GM12878 (cell line): ENCODE measurements around the gene MAGI2. TPM values are rescaled to one million over a fixed set of nuclear protein-coding genes. Genes with fewer than 3 reads are reported as not detected.

Experiments
- ATAC-seq: fragments of 200-7000 bp; cut with Tn5 transposase; 3 replicates; pipeline ENCODE4 v1.9.1; 2020; ENCODE audit warnings: mild to moderate bottlenecking, moderate library complexity
- BruUV-seq: library from RNA; stranded (reverse); fragments of 400-500 nt; replicated peaks from 2 replicates; lab custom pipeline; 2021; lab: Mats Ljungman, UMichigan
- CTCF ChIA-PET: fragments of 300-600 bp; sonication (Branson Sonifier 250); formaldehyde crosslinking; extraction: SDS; loops from one replicate; lab custom pipeline; 2021; ENCODE audit warnings: inconsistent platforms; lab: Yijun Ruan, JAX
- POLR2A ChIA-PET: fragments of 350-600 bp; formaldehyde crosslinking; extraction: SDS; loops from one replicate; lab custom pipeline; 2021; ENCODE audit warnings: inconsistent platforms; lab: Charles Lee
- RAD21 ChIA-PET: fragments of 300-600 bp; sonication (Branson Sonifier 250); formaldehyde crosslinking; loops from one replicate; lab custom pipeline; 2023; ENCODE audit warnings: antibody characterized with exemption; ENCODE audit not compliant: unreplicated experiment; lab: Charles Lee
- SMC1A ChIA-PET: fragments of 300-600 bp; sonication (Branson Sonifier 250); formaldehyde crosslinking; loops from one replicate; lab custom pipeline; 2023; ENCODE audit not compliant: unreplicated experiment, uncharacterized antibody; lab: Charles Lee
- DNase-seq: peaks from one replicate; pipeline ENCODE4 v3.0.0-alpha.2; 2011; ENCODE audit warnings: low read depth, low spot score
- FAIRE-seq: peaks from 3 replicates; lab custom pipeline; 2011; peaks lifted over from hg19 to GRCh38; lab: Jason Lieb, UNC
- H2AFZ ChIP-seq: 2 replicates; pipeline ENCODE4 v1.6.0; 2011; ENCODE audit warnings: low read depth, low read length, control low read depth; ENCODE audit not compliant: control insufficient read depth
- H3K27ac ChIP-seq: 2 replicates; pipeline ENCODE4 v1.5.1; 2011; ENCODE audit warnings: control low read depth; ENCODE audit not compliant: control insufficient read depth, insufficient read depth
- H3K27me3 ChIP-seq, 2 experiments: replicated peaks in 1 of 2; 2 replicates each; pipeline versions ENCODE4 v1.6.0 to v1.6.1; 2011; ENCODE audit warnings: low read length in 1 of 2; ENCODE audit not compliant: control insufficient read depth in 2 of 2, insufficient read depth in 2 of 2
- H3K36me3 ChIP-seq, 2 experiments: 2 replicates each; pipeline ENCODE4 v1.5.1; 2011; ENCODE audit warnings: low read length in 1 of 2; ENCODE audit not compliant: control insufficient read depth in 2 of 2, insufficient read depth in 2 of 2
- H3K4me1 ChIP-seq: 2 replicates; pipeline ENCODE4 v1.6.1; 2011; ENCODE audit warnings: mild to moderate bottlenecking, low read length, moderate library complexity, mixed read lengths; ENCODE audit not compliant: control insufficient read depth, insufficient read depth
- H3K4me2 ChIP-seq: 2 replicates; pipeline ENCODE4 v1.6.0; 2011; ENCODE audit warnings: control low read depth; ENCODE audit not compliant: control insufficient read depth, insufficient read depth
- H3K4me3 ChIP-seq: fragments of 200-600 bp; sonication (generic); 2 replicates; pipeline ENCODE4 v1.5.1; 2016
- H3K79me2 ChIP-seq: 2 replicates; pipeline ENCODE4 v1.6.0; 2011; ENCODE audit warnings: low read length; ENCODE audit not compliant: control insufficient read depth, insufficient read depth
- H3K9ac ChIP-seq: 2 replicates; pipeline ENCODE4 v1.8.0; 2011; ENCODE audit warnings: low read length, control low read depth, mixed read lengths; ENCODE audit not compliant: control insufficient read depth, insufficient read depth
- H3K9me3 ChIP-seq: replicated peaks from 3 replicates; pipeline ENCODE4 v1.5.1; 2011; ENCODE audit warnings: mild to moderate bottlenecking, low read length; ENCODE audit not compliant: control insufficient read depth, insufficient read depth
- H4K20me1 ChIP-seq: 2 replicates; pipeline ENCODE4 v1.6.0; 2011; ENCODE audit not compliant: control insufficient read depth, insufficient read depth
- DPF2 ChIP-seq: fragments of 450-650 bp; IDR thresholded peaks from 2 replicates; pipeline ENCODE4 v1.6.1; 2017; ENCODE audit warnings: mild to moderate bottlenecking
- HDGF ChIP-seq: fragments of 450-650 bp; IDR thresholded peaks from 2 replicates; pipeline ENCODE4 v1.6.1; 2016; ENCODE audit warnings: antibody characterized with exemption
- JUND ChIP-seq: IDR thresholded peaks from 2 replicates; pipeline ENCODE4 v1.6.1; 2012; ENCODE audit warnings: low read depth, mild to moderate bottlenecking, low read length, improper control_type of control experiment, moderate library complexity
- NBN ChIP-seq: fragments of 450-650 bp; IDR thresholded peaks from 2 replicates; pipeline ENCODE4 v1.6.1; 2016
- NFYB ChIP-seq: IDR thresholded peaks from 2 replicates; pipeline ENCODE4 v1.6.1; 2011; ENCODE audit warnings: low read depth, mild to moderate bottlenecking, low read length, improper control_type of control experiment, moderate library complexity; ENCODE audit not compliant: insufficient read depth
- NR2C2 ChIP-seq: IDR thresholded peaks from 2 replicates; pipeline ENCODE4 v1.6.1; 2011; ENCODE audit warnings: borderline replicate concordance, low read depth; ENCODE audit not compliant: control insufficient read depth, insufficient read length
- RFX5 ChIP-seq: IDR thresholded peaks from 2 replicates; pipeline ENCODE4 v1.6.1; 2011; ENCODE audit warnings: low read depth, low read length, improper control_type of control experiment
- SMARCA5 ChIP-seq: fragments of 450-650 bp; IDR thresholded peaks from 2 replicates; pipeline ENCODE4 v1.6.1; 2017; ENCODE audit warnings: mild to moderate bottlenecking
- SREBF1 ChIP-seq: IDR thresholded peaks from 2 replicates; pipeline ENCODE4 v1.6.1; 2012; ENCODE audit warnings: mild to moderate bottlenecking, low read length
- TCF3 ChIP-seq: IDR thresholded peaks from 2 replicates; pipeline ENCODE4 v1.6.1; 2012; ENCODE audit warnings: low read depth, mild to moderate bottlenecking, low read length, borderline replicate concordance; ENCODE audit not compliant: insufficient read depth
- ZBED1 ChIP-seq: IDR thresholded peaks from 2 replicates; pipeline ENCODE4 v1.6.1; 2016; ENCODE audit warnings: borderline replicate concordance
- WGBS: methylation state at CpG from one replicate; pipeline ENCODE4 v1.1.6; 2016; ENCODE audit warnings: low lambda C conversion rate; ENCODE audit not compliant: insufficient replicate concordance, insufficient coverage; ENCODE audit errors: missing lambda C conversion rate; 5-methylcytosine and 5-hydroxymethylcytosine counted together
- in situ Hi-C: fragments of 300-500 bp; cut with MboI; formaldehyde crosslinking; loops from 9 replicates; pipeline ENCODE4 v1.14.3; 2018; ENCODE audit warnings: mixed read lengths
- intact Hi-C: fragments of 100-400 bp; cut with micrococcal nuclease; formaldehyde crosslinking; loops from one replicate; pipeline ENCODE4 v1.14.2; 2022; ENCODE audit not compliant: unreplicated experiment
- polyA plus RNA-seq, 11 experiments: library from polyadenylated mRNA; depleted of rRNA in 4 of 11; unstranded in 6 of 11; stranded (reverse) in 5 of 11; fragments of >200 nt; fragmentation: Nextera tagmentation in 4 of 11; fragmentation: Illumina TruSeq in 1 of 11; extraction: Ambion mirVana in 4 of 11; extraction: Trizol in 1 of 11; gene quantifications; 1 replicate in 1 of 11; 2 replicates in 10 of 11; pipeline versions ENCODE4 v1.2.1 to v1.2.3, GENCODE V29; 2011 to 2016; ENCODE audit warnings: inconsistent platforms in 2 of 11, missing spikeins in 2 of 11, low read depth in 1 of 11
- total RNA-seq, 4 experiments: library from RNA; depleted of rRNA in 3 of 4; stranded (reverse); fragments of >200 nt in 3 of 4; fragmentation: Illumina TruSeq in 1 of 4; extraction: Trizol in 1 of 4; gene quantifications; 2 replicates each; pipeline versions ENCODE4 v1.2.1 to v1.2.3, GENCODE V29; 2013 to 2021
- TF ChIP-seq, protein P1 (sequence below): fragments of 450-650 bp; IDR thresholded peaks from 2 replicates; pipeline ENCODE4 v1.6.1; 2014; ENCODE audit warnings: mild to moderate bottlenecking
- TF ChIP-seq, protein P2 (sequence below): IDR thresholded peaks from 2 replicates; pipeline ENCODE4 v1.6.1; 2012; ENCODE audit warnings: low read depth, low read length, improper control_type of control experiment
- TF ChIP-seq, protein P3 (sequence below): fragments of 450-650 bp; IDR thresholded peaks from 2 replicates; pipeline ENCODE4 v1.6.1; 2016; ENCODE audit warnings: mild to moderate bottlenecking, moderate library complexity, borderline replicate concordance
- TF ChIP-seq, protein P4 (sequence below): IDR thresholded peaks from 2 replicates; pipeline ENCODE4 v1.6.1; 2012; ENCODE audit warnings: improper control_type of control experiment, low read depth, low read length; ENCODE audit not compliant: insufficient replicate concordance

Gene MAGI2
- total and polyA plus RNA-seq, 10 of the 15 experiments (the other 5 are each of a cell fraction or from before 2014, with no cell fraction given) = 0.01 to 0.31 (median 0.05) TPM; not detected in 2

DNA sequence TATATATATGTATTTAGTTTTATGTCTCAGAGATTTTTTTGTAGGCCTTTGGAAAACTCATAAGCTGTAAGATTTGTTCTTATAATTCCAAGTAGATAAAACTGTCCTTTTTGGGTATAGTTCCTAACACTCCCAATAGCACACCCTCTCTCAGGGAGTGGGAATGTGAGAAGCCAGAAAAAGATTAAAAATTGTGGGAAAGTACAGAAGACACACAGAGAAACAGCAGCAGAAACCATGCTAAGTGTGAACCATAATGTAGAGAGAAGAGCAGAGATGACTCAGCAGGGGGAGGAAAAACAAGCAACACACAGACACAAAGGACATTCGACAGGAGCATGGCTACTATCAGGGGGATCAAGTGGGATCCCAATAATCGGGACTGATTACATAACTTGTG lies 401.6 kb downstream of the MAGI2 start:
- Histone ChIP-seq H3K79me2 (no peaks in the 10 kb centered on the region), H3K27me3 (no peaks in the 10 kb centered on the region), H2AFZ (no peak overlapping the region), H3K4me1 (no peaks in the 10 kb centered on the region), H3K4me2 (no peak overlapping the region), H3K27ac (no peak overlapping the region), H3K9me3 (no peaks in the 10 kb centered on the region), H3K9ac (no peak overlapping the region), H3K4me3 (no peak overlapping the region), H3K36me3 (no peaks in the 10 kb centered on the region), H4K20me1 (no peaks in the 10 kb centered on the region)
- ChIA-PET SMC1A (no interaction called here), RAD21 (no interaction called here), POLR2A (no interaction called here), CTCF (no interaction called here)
- ATAC-seq (no peak; the same call in 2 of the 3 replicates), DNase-seq (no peak), FAIRE-seq (no peak)
- intact Hi-C loops (no loop called here), in situ Hi-C loops (no loop called here)
- 0% methylated on average over 2 of the region's 2 CpGs for whole genome bisulfite sequencing
- no TSS peak for BruUV-seq
- TF ChIP-seq, protein P1, sequence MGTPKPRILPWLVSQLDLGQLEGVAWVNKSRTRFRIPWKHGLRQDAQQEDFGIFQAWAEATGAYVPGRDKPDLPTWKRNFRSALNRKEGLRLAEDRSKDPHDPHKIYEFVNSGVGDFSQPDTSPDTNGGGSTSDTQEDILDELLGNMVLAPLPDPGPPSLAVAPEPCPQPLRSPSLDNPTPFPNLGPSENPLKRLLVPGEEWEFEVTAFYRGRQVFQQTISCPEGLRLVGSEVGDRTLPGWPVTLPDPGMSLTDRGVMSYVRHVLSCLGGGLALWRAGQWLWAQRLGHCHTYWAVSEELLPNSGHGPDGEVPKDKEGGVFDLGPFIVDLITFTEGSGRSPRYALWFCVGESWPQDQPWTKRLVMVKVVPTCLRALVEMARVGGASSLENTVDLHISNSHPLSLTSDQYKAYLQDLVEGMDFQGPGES = no peak
- no peak for TF ChIP-seq DPF2
- TF ChIP-seq JUND = no peak
- TF ChIP-seq NR2C2 = no peak
- TF ChIP-seq, protein P2, sequence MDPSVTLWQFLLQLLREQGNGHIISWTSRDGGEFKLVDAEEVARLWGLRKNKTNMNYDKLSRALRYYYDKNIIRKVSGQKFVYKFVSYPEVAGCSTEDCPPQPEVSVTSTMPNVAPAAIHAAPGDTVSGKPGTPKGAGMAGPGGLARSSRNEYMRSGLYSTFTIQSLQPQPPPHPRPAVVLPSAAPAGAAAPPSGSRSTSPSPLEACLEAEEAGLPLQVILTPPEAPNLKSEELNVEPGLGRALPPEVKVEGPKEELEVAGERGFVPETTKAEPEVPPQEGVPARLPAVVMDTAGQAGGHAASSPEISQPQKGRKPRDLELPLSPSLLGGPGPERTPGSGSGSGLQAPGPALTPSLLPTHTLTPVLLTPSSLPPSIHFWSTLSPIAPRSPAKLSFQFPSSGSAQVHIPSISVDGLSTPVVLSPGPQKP = no peak
- no peak for TF ChIP-seq SMARCA5
- TF ChIP-seq RFX5 = no peak
- no peak for TF ChIP-seq SREBF1
- TF ChIP-seq TCF3 = no peak
- TF ChIP-seq ZBED1 = no peak
- TF ChIP-seq, protein P3, sequence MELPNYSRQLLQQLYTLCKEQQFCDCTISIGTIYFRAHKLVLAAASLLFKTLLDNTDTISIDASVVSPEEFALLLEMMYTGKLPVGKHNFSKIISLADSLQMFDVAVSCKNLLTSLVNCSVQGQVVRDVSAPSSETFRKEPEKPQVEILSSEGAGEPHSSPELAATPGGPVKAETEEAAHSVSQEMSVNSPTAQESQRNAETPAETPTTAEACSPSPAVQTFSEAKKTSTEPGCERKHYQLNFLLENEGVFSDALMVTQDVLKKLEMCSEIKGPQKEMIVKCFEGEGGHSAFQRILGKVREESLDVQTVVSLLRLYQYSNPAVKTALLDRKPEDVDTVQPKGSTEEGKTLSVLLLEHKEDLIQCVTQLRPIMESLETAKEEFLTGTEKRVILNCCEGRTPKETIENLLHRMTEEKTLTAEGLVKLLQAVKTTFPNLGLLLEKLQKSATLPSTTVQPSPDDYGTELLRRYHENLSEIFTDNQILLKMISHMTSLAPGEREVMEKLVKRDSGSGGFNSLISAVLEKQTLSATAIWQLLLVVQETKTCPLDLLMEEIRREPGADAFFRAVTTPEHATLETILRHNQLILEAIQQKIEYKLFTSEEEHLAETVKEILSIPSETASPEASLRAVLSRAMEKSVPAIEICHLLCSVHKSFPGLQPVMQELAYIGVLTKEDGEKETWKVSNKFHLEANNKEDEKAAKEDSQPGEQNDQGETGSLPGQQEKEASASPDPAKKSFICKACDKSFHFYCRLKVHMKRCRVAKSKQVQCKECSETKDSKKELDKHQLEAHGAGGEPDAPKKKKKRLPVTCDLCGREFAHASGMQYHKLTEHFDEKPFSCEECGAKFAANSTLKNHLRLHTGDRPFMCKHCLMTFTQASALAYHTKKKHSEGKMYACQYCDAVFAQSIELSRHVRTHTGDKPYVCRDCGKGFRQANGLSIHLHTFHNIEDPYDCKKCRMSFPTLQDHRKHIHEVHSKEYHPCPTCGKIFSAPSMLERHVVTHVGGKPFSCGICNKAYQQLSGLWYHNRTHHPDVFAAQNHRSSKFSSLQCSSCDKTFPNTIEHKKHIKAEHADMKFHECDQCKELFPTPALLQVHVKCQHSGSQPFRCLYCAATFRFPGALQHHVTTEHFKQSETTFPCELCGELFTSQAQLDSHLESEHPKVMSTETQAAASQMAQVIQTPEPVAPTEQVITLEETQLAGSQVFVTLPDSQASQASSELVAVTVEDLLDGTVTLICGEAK = no peak
- TF ChIP-seq, protein P4, sequence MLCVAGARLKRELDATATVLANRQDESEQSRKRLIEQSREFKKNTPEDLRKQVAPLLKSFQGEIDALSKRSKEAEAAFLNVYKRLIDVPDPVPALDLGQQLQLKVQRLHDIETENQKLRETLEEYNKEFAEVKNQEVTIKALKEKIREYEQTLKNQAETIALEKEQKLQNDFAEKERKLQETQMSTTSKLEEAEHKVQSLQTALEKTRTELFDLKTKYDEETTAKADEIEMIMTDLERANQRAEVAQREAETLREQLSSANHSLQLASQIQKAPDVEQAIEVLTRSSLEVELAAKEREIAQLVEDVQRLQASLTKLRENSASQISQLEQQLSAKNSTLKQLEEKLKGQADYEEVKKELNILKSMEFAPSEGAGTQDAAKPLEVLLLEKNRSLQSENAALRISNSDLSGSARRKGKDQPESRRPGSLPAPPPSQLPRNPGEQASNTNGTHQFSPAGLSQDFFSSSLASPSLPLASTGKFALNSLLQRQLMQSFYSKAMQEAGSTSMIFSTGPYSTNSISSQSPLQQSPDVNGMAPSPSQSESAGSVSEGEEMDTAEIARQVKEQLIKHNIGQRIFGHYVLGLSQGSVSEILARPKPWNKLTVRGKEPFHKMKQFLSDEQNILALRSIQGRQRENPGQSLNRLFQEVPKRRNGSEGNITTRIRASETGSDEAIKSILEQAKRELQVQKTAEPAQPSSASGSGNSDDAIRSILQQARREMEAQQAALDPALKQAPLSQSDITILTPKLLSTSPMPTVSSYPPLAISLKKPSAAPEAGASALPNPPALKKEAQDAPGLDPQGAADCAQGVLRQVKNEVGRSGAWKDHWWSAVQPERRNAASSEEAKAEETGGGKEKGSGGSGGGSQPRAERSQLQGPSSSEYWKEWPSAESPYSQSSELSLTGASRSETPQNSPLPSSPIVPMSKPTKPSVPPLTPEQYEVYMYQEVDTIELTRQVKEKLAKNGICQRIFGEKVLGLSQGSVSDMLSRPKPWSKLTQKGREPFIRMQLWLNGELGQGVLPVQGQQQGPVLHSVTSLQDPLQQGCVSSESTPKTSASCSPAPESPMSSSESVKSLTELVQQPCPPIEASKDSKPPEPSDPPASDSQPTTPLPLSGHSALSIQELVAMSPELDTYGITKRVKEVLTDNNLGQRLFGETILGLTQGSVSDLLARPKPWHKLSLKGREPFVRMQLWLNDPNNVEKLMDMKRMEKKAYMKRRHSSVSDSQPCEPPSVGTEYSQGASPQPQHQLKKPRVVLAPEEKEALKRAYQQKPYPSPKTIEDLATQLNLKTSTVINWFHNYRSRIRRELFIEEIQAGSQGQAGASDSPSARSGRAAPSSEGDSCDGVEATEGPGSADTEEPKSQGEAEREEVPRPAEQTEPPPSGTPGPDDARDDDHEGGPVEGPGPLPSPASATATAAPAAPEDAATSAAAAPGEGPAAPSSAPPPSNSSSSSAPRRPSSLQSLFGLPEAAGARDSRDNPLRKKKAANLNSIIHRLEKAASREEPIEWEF = no peak
- TF ChIP-seq HDGF = no peak
- TF ChIP-seq NBN = no peak
- no peak for TF ChIP-seq NFYB
